ENCODE data around the gene DNAJB13. TPM values are rescaled to one million over a fixed set of nuclear protein-coding genes. Genes with fewer than 3 reads are reported as not detected.
A peak's percentile ranks its signal among the peaks of the same experiment; 100 is the strongest.

DNAJB13 gene
- total RNA-seq, 1 donor from 2014 or later = under 0.01 TPM

DNA sequence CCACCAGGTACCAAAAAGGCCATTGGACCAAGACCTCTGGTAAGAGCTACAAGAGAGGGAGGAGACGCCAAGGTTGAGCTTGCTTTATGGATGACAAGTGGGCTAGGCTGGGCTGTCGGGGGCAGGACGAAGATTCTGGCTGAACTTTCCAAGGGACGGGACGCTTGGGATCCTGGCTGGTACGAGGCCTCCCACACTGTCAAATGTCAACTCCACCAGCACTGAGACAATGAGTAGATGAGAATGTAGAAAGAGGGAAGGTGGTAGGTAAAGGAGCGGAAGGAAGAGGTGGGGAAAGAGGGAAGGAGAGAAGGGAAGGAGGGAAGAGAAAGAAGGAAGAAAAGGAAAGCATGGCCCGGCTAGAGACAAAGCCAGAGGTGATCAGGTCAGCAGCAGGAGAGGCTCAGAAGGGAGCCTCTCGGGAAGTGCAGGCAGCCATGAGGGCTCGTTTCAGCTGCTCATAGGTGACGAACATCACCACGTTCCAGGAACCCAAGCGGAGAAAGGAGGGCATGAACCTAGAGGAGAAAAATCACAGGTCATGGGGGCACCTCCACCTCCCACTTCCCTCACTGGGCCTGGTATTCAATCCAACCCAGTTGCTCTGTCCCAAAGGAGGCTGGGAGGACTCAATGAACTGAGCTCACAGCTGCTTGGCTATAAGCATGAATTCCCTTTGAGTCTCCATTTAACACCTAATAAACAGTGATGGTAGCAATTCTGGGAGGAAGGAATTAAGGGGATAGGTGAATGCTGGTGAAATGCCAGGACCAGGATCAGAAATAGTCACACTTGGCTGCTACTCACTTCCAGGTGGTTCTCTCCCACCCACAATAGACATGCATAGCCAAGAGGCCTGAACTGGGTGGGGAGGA lies 24.0 kb downstream of the DNAJB13 start:
- TF ChIP-seq, protein P1, sequence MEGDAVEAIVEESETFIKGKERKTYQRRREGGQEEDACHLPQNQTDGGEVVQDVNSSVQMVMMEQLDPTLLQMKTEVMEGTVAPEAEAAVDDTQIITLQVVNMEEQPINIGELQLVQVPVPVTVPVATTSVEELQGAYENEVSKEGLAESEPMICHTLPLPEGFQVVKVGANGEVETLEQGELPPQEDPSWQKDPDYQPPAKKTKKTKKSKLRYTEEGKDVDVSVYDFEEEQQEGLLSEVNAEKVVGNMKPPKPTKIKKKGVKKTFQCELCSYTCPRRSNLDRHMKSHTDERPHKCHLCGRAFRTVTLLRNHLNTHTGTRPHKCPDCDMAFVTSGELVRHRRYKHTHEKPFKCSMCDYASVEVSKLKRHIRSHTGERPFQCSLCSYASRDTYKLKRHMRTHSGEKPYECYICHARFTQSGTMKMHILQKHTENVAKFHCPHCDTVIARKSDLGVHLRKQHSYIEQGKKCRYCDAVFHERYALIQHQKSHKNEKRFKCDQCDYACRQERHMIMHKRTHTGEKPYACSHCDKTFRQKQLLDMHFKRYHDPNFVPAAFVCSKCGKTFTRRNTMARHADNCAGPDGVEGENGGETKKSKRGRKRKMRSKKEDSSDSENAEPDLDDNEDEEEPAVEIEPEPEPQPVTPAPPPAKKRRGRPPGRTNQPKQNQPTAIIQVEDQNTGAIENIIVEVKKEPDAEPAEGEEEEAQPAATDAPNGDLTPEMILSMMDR (IDR thresholded peaks at IDR 0.05; ENCODE audit: insufficient read depth, low read length, severe bottlenecking) = no peak
- FAIRE-seq = no peak

GRCh38 chr11:73975479-73975757 lies 24.6 kb downstream of the DNAJB13 start:
- Histone ChIP-seq H3K4me3 (ENCODE audit: low read depth, low read length) (no peak overlapping the region), H3K36me3 (ENCODE audit: control insufficient read depth, insufficient read depth, low read length) (peaks cover 3% of the 10 kb centered on the region), H3K27me3 (ENCODE audit: control insufficient read depth, insufficient read depth, low read length) (no peaks in the 10 kb centered on the region)
- DNase-seq (ENCODE audit: low read depth) = no peak
- no peak for FAIRE-seq
- TF ChIP-seq, protein P1 (IDR thresholded peaks at IDR 0.05; ENCODE audit: insufficient read depth, low read length, severe bottlenecking) = no peak

More for the DNA sequence above, 24.0 kb downstream of the DNAJB13 start:
- Histone ChIP-seq H3K27me3 (ENCODE audit: control insufficient read depth, insufficient read depth, low read length) (no peaks in the 10 kb centered on the region), H3K36me3 (ENCODE audit: control insufficient read depth, insufficient read depth, low read length) (peaks cover 3% of the 10 kb centered on the region), H3K4me3 (ENCODE audit: low read depth, low read length) (no peak overlapping the region)
- no peak for DNase-seq (ENCODE audit: low read depth)

- TF ChIP-seq, protein P1 (IDR thresholded peaks at IDR 0.05; ENCODE audit: insufficient read depth, low read length, severe bottlenecking) = no peak
- Histone ChIP-seq H3K4me3 (ENCODE audit: low read depth, low read length) (no peak overlapping the region), H3K36me3 (ENCODE audit: control insufficient read depth, insufficient read depth, low read length) (peaks cover 5% of the 10 kb centered on the region), H3K27me3 (ENCODE audit: control insufficient read depth, insufficient read depth, low read length) (no peaks in the 10 kb centered on the region)
- no peak for FAIRE-seq
- DNase-seq (ENCODE audit: low read depth) = no peak
Measured at GRCh38 chr11:73976451-73977151, 25.8 kb downstream of the DNAJB13 start.

DNA sequence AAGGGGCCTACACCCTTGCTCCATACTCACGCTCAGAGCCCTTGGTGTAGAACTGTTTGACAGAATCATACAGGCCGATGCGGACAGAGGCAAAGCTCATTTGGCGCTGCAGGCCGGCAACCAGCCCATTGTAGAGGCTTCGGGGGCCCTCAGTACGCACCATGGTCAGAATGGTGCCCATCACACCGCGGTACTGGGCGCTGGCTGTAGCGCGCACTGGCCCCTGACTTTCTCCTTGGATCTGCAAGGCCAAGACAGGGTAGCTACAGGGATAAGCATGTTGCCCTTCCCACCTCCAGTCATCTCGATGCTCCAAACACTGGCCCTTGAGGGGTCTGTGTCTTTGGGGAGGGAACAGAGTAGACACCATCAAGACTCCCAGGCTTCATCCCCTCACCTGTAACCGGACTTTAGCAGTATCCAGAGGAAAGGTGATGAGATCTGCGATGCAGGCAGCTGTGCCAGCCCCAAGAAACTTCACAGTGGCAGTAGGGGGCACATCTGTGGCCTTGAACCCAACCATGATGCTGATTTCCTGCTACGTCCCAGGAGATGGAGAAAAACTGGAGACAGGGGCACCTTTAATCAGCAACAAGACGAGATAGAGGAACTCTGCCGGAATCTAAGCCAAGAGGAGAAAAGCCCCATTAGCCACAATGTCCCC lies 27.2 kb downstream of the DNAJB13 start:
- FAIRE-seq = no peak
- TF ChIP-seq, protein P1 (IDR thresholded peaks at IDR 0.05; ENCODE audit: insufficient read depth, low read length, severe bottlenecking) = no peak
- Histone ChIP-seq H3K4me3 (ENCODE audit: low read depth, low read length) (no peak overlapping the region), H3K27me3 (ENCODE audit: control insufficient read depth, insufficient read depth, low read length) (no peaks in the 10 kb centered on the region), H3K36me3 (ENCODE audit: control insufficient read depth, insufficient read depth, low read length) (peaks cover 5% of the 10 kb centered on the region)
- no peak for DNase-seq (ENCODE audit: low read depth)

DNA sequence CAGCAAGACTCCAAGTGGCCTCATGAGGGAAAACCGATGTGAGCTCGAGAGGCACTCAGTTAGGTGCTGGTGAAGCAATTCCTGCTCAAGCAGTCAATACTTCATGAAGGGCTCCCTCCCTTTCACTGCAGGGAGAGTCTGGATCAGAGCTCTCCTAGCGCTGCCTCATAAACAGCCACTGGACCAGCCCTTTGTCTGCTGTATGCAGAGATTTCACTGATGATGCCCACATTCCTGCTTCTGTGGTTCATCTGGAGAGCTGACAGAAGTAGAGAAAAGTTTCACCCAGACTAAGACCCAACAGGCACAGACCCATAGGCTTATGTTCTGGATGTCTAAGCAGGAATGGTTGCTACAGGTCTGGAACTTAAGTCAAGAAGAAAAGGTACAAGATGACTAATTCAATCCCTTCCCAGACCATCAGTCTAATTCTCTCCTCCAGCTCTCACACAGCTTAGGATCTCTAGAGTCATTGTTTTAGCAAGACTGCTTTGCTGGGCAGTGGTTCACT lies 27.8 kb downstream of the DNAJB13 start:
- TF ChIP-seq, protein P1 (IDR thresholded peaks at IDR 0.05; ENCODE audit: insufficient read depth, low read length, severe bottlenecking) = no peak
- Histone ChIP-seq H3K4me3 (ENCODE audit: low read depth, low read length) (no peak overlapping the region), H3K36me3 (ENCODE audit: control insufficient read depth, insufficient read depth, low read length) (peaks cover 5% of the 10 kb centered on the region), H3K27me3 (ENCODE audit: control insufficient read depth, insufficient read depth, low read length) (no peaks in the 10 kb centered on the region)
- FAIRE-seq (no peak), DNase-seq (ENCODE audit: low read depth) (peak; percentile 8)

Measured in bronchial epithelial cell (primary cell).